H9 (cell line): ENCODE data around the gene ENPP7. TPM values are rescaled to one million over a fixed set of nuclear protein-coding genes. Genes with fewer than 3 reads are reported as not detected.

Source experiments
- DNase-seq: peaks from one replicate; pipeline ENCODE4 v3.0.0-alpha.2; 2017
- H2AFZ ChIP-seq: one replicate; pipeline ENCODE4 v1.6.1; 2013; ENCODE audit warnings: mild to moderate bottlenecking, low read length, control low read depth, moderate library complexity
- H2AK5ac ChIP-seq: 2 replicates; pipeline ENCODE4 v1.6.1; 2013; ENCODE audit warnings: low read length, control low read depth, mixed read lengths; ENCODE audit not compliant: insufficient read length
- H2BK120ac ChIP-seq: one replicate; pipeline ENCODE4 v1.6.1; 2013; ENCODE audit warnings: low read depth, mild to moderate bottlenecking, low read length, control low read depth, inconsistent platforms; ENCODE audit not compliant: poor library complexity, severe bottlenecking
- H2BK12ac ChIP-seq: 2 replicates; pipeline ENCODE4 v1.6.1; 2013; ENCODE audit warnings: low read length, control low read depth, mixed read lengths, low read depth; ENCODE audit not compliant: insufficient read length
- H2BK15ac ChIP-seq: 2 replicates; pipeline ENCODE4 v1.6.1; 2013; ENCODE audit warnings: low read depth, low read length, control low read depth
- H2BK20ac ChIP-seq: one replicate; pipeline ENCODE4 v1.6.1; 2013; ENCODE audit warnings: low read depth, mild to moderate bottlenecking, low read length, control low read depth, inconsistent platforms; ENCODE audit not compliant: poor library complexity, severe bottlenecking
- H2BK5ac ChIP-seq: 2 replicates; pipeline ENCODE4 v1.6.1; 2013; ENCODE audit warnings: low read length, control low read depth, mixed read lengths; ENCODE audit not compliant: insufficient read length
- H3K14ac ChIP-seq: 2 replicates; pipeline ENCODE4 v1.6.1; 2013; ENCODE audit warnings: low read length, control low read depth; ENCODE audit not compliant: insufficient read depth
- H3K18ac ChIP-seq: 2 replicates; pipeline ENCODE4 v1.6.1; 2013; ENCODE audit warnings: low read depth, mild to moderate bottlenecking, mixed read lengths, low read length, control low read depth; ENCODE audit not compliant: insufficient read length
- H3K23ac ChIP-seq: 2 replicates; pipeline ENCODE4 v1.6.1; 2013; ENCODE audit warnings: low read length, control low read depth, mixed read lengths, low read depth; ENCODE audit not compliant: insufficient read length
- H3K23me2 ChIP-seq: 2 replicates; pipeline ENCODE4 v1.6.1; 2013; ENCODE audit warnings: low read depth, mild to moderate bottlenecking, mixed read lengths, low read length, control low read depth; ENCODE audit not compliant: insufficient read length, poor library complexity, severe bottlenecking
- H3K27ac ChIP-seq: 2 replicates; pipeline ENCODE4 v1.5.1; 2013; ENCODE audit warnings: low read length, control low read depth, mixed read lengths, low read depth; ENCODE audit not compliant: insufficient read length
- H3K27me3 ChIP-seq: 2 replicates; pipeline ENCODE4 v1.6.1; 2013; ENCODE audit warnings: low read length, control low read depth, inconsistent platforms; ENCODE audit not compliant: insufficient read depth
- H3K4ac ChIP-seq: 2 replicates; pipeline ENCODE4 v1.6.1; 2013; ENCODE audit warnings: low read depth, mild to moderate bottlenecking, control low read depth, inconsistent platforms, low read length, moderate library complexity
- H3K4me1 ChIP-seq: 2 replicates; pipeline ENCODE4 v1.6.1; 2013; ENCODE audit warnings: low read length, control low read depth, inconsistent platforms; ENCODE audit not compliant: insufficient read depth
- H3K4me2 ChIP-seq: 2 replicates; pipeline ENCODE4 v1.6.1; 2013; ENCODE audit warnings: low read length, control low read depth, mixed read lengths; ENCODE audit not compliant: insufficient read length, insufficient read depth
- H3K56ac ChIP-seq: 2 replicates; pipeline ENCODE4 v1.6.1; 2013; ENCODE audit warnings: low read depth, mild to moderate bottlenecking, mixed read lengths, low read length, control low read depth; ENCODE audit not compliant: insufficient read length
- H3K79me1 ChIP-seq: 2 replicates; pipeline ENCODE4 v1.6.1; 2013; ENCODE audit warnings: low read depth, mild to moderate bottlenecking, moderate library complexity, low read length, control low read depth, inconsistent platforms; ENCODE audit not compliant: insufficient read depth, poor library complexity, severe bottlenecking
- H3K79me2 ChIP-seq: 2 replicates; pipeline ENCODE4 v1.6.1; 2013; ENCODE audit warnings: low read length, control low read depth, inconsistent platforms; ENCODE audit not compliant: insufficient read depth
- H3K9ac ChIP-seq: 2 replicates; pipeline ENCODE4 v1.6.1; 2013; ENCODE audit warnings: low read length, control low read depth, mixed read lengths; ENCODE audit not compliant: insufficient read length; ENCODE audit errors: extremely low read depth
- H3K9me3 ChIP-seq: one replicate; pipeline ENCODE4 v1.6.1; 2013; ENCODE audit warnings: low read depth, low read length, inconsistent platforms; ENCODE audit not compliant: control insufficient read depth
- H3T11ph ChIP-seq: one replicate; pipeline ENCODE4 v1.6.1; 2013; ENCODE audit warnings: mild to moderate bottlenecking, low read length, control low read depth, inconsistent platforms
- H4K20me1 ChIP-seq: one replicate; pipeline ENCODE4 v1.6.1; 2013; ENCODE audit not compliant: control insufficient read depth, insufficient read length, insufficient read depth
- H4K5ac ChIP-seq: 2 replicates; pipeline ENCODE4 v1.6.1; 2013; ENCODE audit warnings: low read depth, mild to moderate bottlenecking, mixed read lengths, low read length, control low read depth; ENCODE audit not compliant: insufficient read length
- H4K8ac ChIP-seq: replicated peaks from 2 replicates; pipeline ENCODE4 v1.6.1; 2013; ENCODE audit warnings: low read length, control low read depth, mixed read lengths, low read depth; ENCODE audit not compliant: insufficient read length
- H4K91ac ChIP-seq: 2 replicates; pipeline ENCODE4 v1.6.1; 2013; ENCODE audit warnings: low read depth, mild to moderate bottlenecking, moderate library complexity, mixed read lengths, low read length, control low read depth; ENCODE audit not compliant: insufficient read length
- H3K27ac Mint-ChIP-seq, 3 experiments: 2 replicates in 2 of 3; 3 replicates in 1 of 3; pipeline ENCODE4 v1.8.0; 2020 to 2021; ENCODE audit warnings: mixed read lengths in 3 of 3, mild to moderate bottlenecking in 1 of 3, moderate library complexity in 1 of 3
- H3K27me3 Mint-ChIP-seq: 2 replicates; pipeline ENCODE4 v1.8.0; 2021; ENCODE audit warnings: low read depth, mild to moderate bottlenecking, moderate library complexity, mixed read lengths
- H3K36me3 Mint-ChIP-seq, 3 experiments: 2 replicates in 2 of 3; 3 replicates in 1 of 3; pipeline ENCODE4 v1.8.0; 2020 to 2021; ENCODE audit warnings: low read depth in 3 of 3, mixed read lengths in 3 of 3; ENCODE audit not compliant: insufficient read depth in 1 of 3
- H3K4me1 Mint-ChIP-seq, 2 experiments: 2 replicates each; pipeline ENCODE4 v1.8.0; 2020; ENCODE audit warnings: mixed read lengths in 2 of 2
- H3K4me3 Mint-ChIP-seq, 2 experiments: 2 replicates in 1 of 2; 3 replicates in 1 of 2; pipeline ENCODE4 v1.8.0; 2020 to 2021; ENCODE audit warnings: mild to moderate bottlenecking in 2 of 2, mixed read lengths in 2 of 2, moderate library complexity in 1 of 2
- H3K9me3 Mint-ChIP-seq, 2 experiments: 2 replicates in 1 of 2; 3 replicates in 1 of 2; pipeline ENCODE4 v1.8.0; 2020; ENCODE audit warnings: mild to moderate bottlenecking in 2 of 2, mixed read lengths in 2 of 2, moderate library complexity in 1 of 2
- CTCF ChIP-seq: fragments of 200-600 bp; sonication (generic); conservative IDR thresholded peaks from 3 replicates; pipeline ENCODE4 v1.8.0; 2021; ENCODE audit warnings: antibody characterized with exemption, mild to moderate bottlenecking
- WGBS: extraction: QIAGEN DNeasy Blood & Tissue Kit; methylation state at CpG from one replicate; pipeline ENCODE4 v1.1.7; 2013; ENCODE audit warnings: missing lambda C conversion rate, low lambda C conversion rate, mixed read lengths; ENCODE audit not compliant: insufficient read length; ENCODE audit errors: extremely low coverage; 5-methylcytosine and 5-hydroxymethylcytosine counted together
- total RNA-seq: library from RNA; stranded (reverse); gene quantifications from 2 replicates; pipeline ENCODE4 v1.2.1, GENCODE V29; 2021

Gene ENPP7
- total RNA-seq, 1 experiment from 2014 or later = not detected

GRCh38 chr17:79741401-79741750 is 10.6 kb downstream of the ENPP7 start:
- Histone ChIP-seq H4K91ac (no peak overlapping the region), H3K4ac (no peak overlapping the region), H2AFZ (no peak overlapping the region), H3K27ac (no peak overlapping the region), H3K14ac (no peak overlapping the region), H3K79me1 (no peaks in the 10 kb centered on the region), H4K20me1 (no peaks in the 10 kb centered on the region), H2AK5ac (no peak overlapping the region), H3K27me3 (peaks cover 3% of the 10 kb centered on the region; the same call in 1 of the 2 replicates), H4K5ac (no peak overlapping the region), H3K4me2 (peak overlapping the region; percentile 66), H3K56ac (no peak overlapping the region), H3K23ac (no peak overlapping the region), H2BK5ac (no peak overlapping the region), H3K79me2 (no peaks in the 10 kb centered on the region), H2BK12ac (no peak overlapping the region), H3K9me3 (no peaks in the 10 kb centered on the region), H3K23me2 (peaks cover 3% of the 10 kb centered on the region), H2BK20ac (no peak overlapping the region), H3K18ac (no peak overlapping the region), H3K9ac (no peak overlapping the region), H2BK120ac (no peak overlapping the region), H4K8ac (no peak overlapping the region), H3T11ph (no peak overlapping the region), H2BK15ac (no peak overlapping the region), H3K4me1 (no peaks in the 10 kb centered on the region)
- Mint-ChIP-seq H3K4me1 (peaks cover 2 to 10% of the 10 kb centered on the region in 2 experiments), H3K9me3 (no peaks in the 10 kb centered on the region; a peak in 1 of 5 replicates), H3K36me3 (no peaks in the 10 kb centered on the region; a peak in 1 of 7 replicates), H3K27ac (no peak overlapping the region), H3K27me3 (peaks cover 83% of the 10 kb centered on the region), H3K4me3 (peak overlapping the region; percentile 54 to 73; a peak in 4 of 5 replicates)
- no peak for DNase-seq
- no CpG with 5 or more reads among the region's 10 CpGs for WGBS
- no peak for TF ChIP-seq CTCF
